Ishikawa (cell line): ENCODE results near the gene FRMD5.

Experiments
- CEBPB ChIP-seq: IDR thresholded peaks from 2 replicates; pipeline ENCODE4 v1.6.1; 2012
- CREB1 ChIP-seq: IDR thresholded peaks from 2 replicates; pipeline ENCODE4 v1.6.1; 2012; ENCODE audit warnings: low read depth
- EGR1 ChIP-seq: IDR thresholded peaks from 2 replicates; pipeline ENCODE4 v1.6.1; 2012
- EP300 ChIP-seq: IDR thresholded peaks from 2 replicates; pipeline ENCODE4 v1.6.1; 2012; ENCODE audit warnings: borderline replicate concordance
- FOXM1 ChIP-seq: IDR thresholded peaks from 2 replicates; pipeline ENCODE4 v1.6.1; 2012; ENCODE audit warnings: low read depth, borderline replicate concordance
- NFIC ChIP-seq: IDR thresholded peaks from 2 replicates; pipeline ENCODE4 v1.6.1; 2012
- RAD21 ChIP-seq: IDR thresholded peaks from 2 replicates; pipeline ENCODE4 v1.6.1; 2012; ENCODE audit warnings: low read depth
- TAF1 ChIP-seq: IDR thresholded peaks from 2 replicates; pipeline ENCODE4 v1.6.1; 2012; ENCODE audit warnings: low read depth, mild to moderate bottlenecking
- TCF12 ChIP-seq: IDR thresholded peaks from 2 replicates; pipeline ENCODE4 v1.6.1; 2012; ENCODE audit warnings: low read depth
- TEAD4 ChIP-seq: IDR thresholded peaks from 2 replicates; pipeline ENCODE4 v1.6.1; 2012
- YY1 ChIP-seq: IDR thresholded peaks from 2 replicates; pipeline ENCODE4 v1.6.1; 2012; ENCODE audit warnings: low read depth
- ZBTB7A ChIP-seq: IDR thresholded peaks from 2 replicates; pipeline ENCODE4 v1.6.1; 2012; ENCODE audit warnings: low read depth
- TF ChIP-seq, protein P1 (sequence below): IDR thresholded peaks from 2 replicates; pipeline ENCODE4 v1.6.1; 2012
- TF ChIP-seq, protein P2 (sequence below): IDR thresholded peaks from 2 replicates; pipeline ENCODE4 v1.6.1; 2012; ENCODE audit warnings: low read depth, mild to moderate bottlenecking
- TF ChIP-seq, protein P3 (sequence below): IDR thresholded peaks from 2 replicates; pipeline ENCODE4 v1.6.1; 2012

The FRMD5 gene

DNA sequence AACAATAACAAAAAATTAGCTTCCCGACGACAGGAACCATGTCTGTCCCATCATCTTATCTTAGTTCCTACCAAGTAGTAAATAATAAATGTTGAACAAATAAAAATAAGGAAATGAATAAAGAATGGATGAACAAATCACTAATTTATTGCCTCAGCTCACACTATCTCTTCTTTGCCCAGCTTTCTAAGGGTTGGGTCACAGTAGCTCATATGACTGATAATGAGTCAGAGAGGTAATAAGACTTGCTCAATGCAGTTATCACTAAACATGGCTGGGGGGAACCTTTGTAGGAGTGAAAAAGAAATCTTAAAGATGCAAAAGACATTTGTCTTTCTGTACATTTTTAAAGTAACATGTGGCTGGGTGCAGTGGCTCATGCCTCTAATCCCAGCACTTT, 186.0 kb downstream of the FRMD5 start:
- TF ChIP-seq, protein P1, sequence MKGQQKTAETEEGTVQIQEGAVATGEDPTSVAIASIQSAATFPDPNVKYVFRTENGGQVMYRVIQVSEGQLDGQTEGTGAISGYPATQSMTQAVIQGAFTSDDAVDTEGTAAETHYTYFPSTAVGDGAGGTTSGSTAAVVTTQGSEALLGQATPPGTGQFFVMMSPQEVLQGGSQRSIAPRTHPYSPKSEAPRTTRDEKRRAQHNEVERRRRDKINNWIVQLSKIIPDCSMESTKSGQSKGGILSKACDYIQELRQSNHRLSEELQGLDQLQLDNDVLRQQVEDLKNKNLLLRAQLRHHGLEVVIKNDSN, result no peak
- TF ChIP-seq YY1 (no peak), TEAD4 (no peak), TAF1 (no peak), TCF12 (no peak), FOXM1 (no peak), NFIC (no peak), EP300 (no peak)
- TF ChIP-seq, protein P2, sequence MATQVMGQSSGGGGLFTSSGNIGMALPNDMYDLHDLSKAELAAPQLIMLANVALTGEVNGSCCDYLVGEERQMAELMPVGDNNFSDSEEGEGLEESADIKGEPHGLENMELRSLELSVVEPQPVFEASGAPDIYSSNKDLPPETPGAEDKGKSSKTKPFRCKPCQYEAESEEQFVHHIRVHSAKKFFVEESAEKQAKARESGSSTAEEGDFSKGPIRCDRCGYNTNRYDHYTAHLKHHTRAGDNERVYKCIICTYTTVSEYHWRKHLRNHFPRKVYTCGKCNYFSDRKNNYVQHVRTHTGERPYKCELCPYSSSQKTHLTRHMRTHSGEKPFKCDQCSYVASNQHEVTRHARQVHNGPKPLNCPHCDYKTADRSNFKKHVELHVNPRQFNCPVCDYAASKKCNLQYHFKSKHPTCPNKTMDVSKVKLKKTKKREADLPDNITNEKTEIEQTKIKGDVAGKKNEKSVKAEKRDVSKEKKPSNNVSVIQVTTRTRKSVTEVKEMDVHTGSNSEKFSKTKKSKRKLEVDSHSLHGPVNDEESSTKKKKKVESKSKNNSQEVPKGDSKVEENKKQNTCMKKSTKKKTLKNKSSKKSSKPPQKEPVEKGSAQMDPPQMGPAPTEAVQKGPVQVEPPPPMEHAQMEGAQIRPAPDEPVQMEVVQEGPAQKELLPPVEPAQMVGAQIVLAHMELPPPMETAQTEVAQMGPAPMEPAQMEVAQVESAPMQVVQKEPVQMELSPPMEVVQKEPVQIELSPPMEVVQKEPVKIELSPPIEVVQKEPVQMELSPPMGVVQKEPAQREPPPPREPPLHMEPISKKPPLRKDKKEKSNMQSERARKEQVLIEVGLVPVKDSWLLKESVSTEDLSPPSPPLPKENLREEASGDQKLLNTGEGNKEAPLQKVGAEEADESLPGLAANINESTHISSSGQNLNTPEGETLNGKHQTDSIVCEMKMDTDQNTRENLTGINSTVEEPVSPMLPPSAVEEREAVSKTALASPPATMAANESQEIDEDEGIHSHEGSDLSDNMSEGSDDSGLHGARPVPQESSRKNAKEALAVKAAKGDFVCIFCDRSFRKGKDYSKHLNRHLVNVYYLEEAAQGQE, result no peak

DNA sequence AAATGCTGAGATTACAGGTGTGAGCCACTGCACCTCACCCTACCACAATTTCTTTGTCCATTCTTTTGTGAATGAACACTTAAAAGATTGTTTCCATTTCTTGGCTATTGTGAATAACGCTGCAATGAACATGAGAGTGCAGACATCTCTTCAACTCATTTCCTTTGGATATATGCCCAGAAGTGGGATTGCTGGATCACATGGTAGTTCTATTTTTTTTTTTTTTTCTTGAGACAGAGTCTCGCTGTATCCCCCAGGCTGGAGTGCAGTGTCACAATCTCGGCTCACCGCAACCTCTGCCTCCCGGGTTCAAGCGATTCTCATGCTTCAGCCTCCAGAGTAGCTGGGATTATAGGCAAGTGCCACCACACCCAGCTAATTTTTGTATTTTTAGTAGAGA, 194.8 kb downstream of the FRMD5 start:
- TF ChIP-seq, protein P1, result peak; percentile 34; the same call in 1 of the 2 replicates
- peak; percentile 51; the same call in 1 of the 2 replicates for TF ChIP-seq NFIC

DNA sequence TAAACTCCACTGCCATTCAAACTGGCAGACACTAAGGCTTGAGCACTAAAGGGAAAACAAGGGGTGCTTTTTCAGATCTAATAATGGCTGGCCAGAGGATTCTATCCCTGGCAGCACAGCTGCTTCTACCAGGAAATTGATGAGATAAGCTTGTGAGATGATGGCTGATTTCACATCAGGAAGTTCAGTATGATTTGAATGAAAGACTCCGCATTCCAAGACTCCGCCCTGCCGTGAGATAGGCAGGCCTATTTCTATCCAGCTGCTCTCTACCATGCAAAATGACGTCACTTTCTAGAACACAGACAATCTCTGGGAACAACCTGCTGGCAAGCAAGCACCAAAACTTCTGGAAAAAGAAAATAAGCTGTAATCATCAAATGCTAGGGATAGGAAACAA, 196.5 kb downstream of the FRMD5 start:
- TF ChIP-seq, protein P3, sequence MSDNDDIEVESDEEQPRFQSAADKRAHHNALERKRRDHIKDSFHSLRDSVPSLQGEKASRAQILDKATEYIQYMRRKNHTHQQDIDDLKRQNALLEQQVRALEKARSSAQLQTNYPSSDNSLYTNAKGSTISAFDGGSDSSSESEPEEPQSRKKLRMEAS, result no peak
- TF ChIP-seq TEAD4, result peak; percentile 49; the same call in 1 of the 2 replicates

DNA sequence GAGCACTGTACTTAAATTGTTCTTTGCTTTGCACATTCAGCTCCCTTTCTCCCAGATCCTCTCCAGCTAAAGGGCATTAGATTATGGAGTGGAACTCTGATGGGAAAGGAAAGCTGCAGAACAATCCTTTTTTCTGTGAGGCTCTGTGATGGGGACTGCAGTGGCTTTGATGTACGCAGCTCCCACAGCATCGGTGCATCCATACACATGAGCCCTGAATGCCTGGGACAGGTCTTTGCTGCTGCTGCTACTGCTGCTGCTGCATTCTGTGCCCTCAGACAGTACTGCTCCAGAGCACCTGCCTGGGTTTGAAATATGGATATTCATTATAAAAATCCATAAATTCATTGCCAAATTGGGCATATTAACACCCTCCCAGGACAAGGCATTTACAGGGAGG, 203.9 kb downstream of the FRMD5 start:
- TF ChIP-seq TAF1, result no peak
- TF ChIP-seq CREB1, result no peak
- TF ChIP-seq YY1, result no peak
- no peak for TF ChIP-seq EGR1
- no peak for TF ChIP-seq CEBPB
- TF ChIP-seq ZBTB7A, result no peak

DNA sequence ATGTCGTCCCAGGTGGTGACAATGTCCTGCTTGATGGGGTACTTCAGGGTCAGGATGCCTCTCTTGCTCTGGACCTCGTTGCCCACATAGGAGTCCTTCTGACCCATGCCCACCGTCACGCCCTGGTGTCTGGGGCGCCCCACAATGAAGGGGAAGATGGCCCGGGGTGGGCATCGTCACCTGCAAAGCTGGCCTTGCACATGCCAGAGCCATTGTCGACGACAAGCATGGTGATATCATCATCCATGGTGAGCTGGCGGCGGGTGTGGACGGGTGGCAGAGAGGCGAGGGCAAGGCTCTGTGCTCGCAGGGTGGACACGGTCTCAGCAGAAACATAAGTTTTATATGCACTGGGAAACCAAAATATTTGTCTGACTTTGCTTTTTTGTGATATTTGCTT, 205.1 kb downstream of the FRMD5 start:
- TF ChIP-seq, protein P2, result no peak
- TF ChIP-seq EP300 (no peak), TCF12 (no peak), FOXM1 (no peak), CREB1 (no peak), TAF1 (no peak), YY1 (no peak)
- TF ChIP-seq, protein P1, result no peak
- TF ChIP-seq, protein P3, result no peak

DNA sequence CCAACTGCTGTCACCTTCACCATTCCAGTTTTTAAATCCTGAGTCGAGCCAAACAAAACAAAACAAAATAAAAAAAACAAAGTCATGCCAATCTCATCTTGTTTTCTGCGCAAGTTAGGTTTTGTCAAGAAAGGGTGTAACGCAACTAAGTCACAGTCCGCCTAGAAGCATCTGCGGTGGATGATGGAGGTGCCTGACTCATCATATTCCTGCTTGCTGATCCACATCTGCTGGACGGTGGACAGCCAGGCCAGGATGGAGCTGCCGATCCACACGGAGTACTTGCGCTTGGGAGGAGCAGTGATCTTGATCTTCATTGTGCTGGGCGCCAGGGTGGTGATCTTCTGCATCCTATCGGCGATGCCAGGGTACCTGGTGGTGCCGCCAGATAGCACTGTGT, 206.2 kb downstream of the FRMD5 start:
- TF ChIP-seq ZBTB7A (no peak), EGR1 (no peak), TEAD4 (no peak), TCF12 (no peak), CREB1 (no peak)
- TF ChIP-seq, protein P3, result no peak

DNA sequence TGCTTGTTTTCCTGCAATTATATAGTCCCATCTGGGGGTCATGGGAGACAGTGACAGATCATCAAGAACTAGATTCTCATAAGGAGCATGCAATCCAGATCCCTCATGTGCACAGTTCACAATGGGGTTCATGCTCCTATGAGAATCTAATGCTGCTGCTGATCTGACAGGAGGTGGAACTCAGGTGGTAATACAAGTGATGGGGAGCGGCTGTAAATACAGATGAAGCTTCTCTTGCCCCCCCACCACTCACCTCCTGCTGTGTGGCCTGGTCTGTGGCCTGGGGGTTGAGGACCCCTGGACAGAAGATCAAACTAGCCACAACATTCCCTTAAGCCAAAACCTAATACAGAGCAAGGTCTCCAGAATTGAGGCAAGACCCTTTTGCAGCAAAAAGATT, 207.1 kb downstream of the FRMD5 start:
- TF ChIP-seq, protein P1, result no peak
- TF ChIP-seq YY1, result no peak
- no peak for TF ChIP-seq RAD21
